CD4-positive, alpha-beta T cell treated with Interleukin-6 at 100 ng/mL for 8 hours (primary cell): ENCODE results near the gene BLM.
"Not testable (repeated sequence)": the region's sequence is repeated elsewhere in the genome, so short reads cannot be mapped to it uniquely, and the experiment has no call there.

Experiments used
- DNase-seq: peaks from one replicate; pipeline ENCODE4 v3.0.0-alpha.2; 2020; ENCODE audit warnings: mixed read lengths, low spot score

Gene BLM

GRCh38 chr15:90822204-90822955 is 105.2 kb downstream of the BLM start:
- no peak for DNase-seq

DNA sequence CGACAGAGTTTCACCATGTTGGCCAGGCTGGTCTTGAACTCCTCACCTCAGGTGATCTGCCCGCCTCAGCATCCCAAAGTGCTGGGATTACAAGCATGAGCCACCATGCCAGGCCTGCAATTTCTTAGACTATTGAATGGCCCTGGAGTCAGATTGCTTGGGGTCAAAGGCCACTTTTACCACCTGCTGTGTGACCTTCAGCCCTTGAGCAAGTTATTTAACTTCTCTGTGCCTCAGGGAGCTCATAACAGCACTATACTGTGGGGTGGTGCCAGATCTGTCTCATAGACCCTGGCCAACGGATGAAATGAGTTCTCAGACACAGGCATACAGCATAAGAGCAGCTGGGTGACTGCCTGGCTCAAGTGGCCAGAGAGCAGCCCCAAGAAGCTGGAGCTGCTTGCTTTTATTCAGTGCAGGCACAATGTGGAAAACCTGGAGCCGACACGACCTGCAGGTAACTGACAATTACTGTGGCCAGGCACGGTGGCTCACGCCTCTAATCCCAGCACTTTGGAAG is 106.4 kb downstream of the BLM start:
- DNase-seq, result no peak

- not testable (repeated sequence) for DNase-seq
Measured at GRCh38 chr15:90825115-90825899, 108.2 kb downstream of the BLM start.

DNA sequence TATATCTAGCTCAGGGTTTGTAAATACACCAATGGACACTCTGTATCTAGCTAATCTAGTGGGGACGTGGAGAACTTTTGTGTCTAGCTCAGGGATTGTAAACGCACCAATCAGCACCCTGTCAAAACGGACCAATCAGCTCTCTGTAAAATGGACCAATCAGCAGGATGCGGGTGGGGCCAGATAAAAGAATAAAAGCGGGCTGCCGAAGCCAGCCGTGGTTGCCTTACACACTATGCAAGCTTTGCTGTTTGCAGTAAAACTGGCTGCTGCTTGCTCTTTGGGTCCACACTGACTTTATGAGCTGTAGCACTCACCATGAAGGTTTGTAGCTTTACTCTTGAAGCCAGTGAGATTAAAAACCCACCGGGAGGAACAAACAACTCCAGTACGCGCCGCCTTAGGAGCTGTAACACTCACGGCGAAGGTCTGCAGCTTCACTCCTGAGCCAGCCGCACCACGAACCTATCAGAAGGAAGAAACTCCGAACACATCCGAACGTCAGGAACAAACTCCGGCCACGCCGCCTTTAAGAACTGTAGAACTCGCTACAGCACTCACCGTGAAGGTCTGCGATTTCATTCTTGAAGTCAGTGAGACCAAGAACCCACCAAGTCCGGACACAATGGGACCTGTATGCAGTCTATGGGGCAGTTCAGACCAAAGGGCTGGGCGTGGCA is 109.2 kb downstream of the BLM start:
- not testable (repeated sequence) for DNase-seq

DNA sequence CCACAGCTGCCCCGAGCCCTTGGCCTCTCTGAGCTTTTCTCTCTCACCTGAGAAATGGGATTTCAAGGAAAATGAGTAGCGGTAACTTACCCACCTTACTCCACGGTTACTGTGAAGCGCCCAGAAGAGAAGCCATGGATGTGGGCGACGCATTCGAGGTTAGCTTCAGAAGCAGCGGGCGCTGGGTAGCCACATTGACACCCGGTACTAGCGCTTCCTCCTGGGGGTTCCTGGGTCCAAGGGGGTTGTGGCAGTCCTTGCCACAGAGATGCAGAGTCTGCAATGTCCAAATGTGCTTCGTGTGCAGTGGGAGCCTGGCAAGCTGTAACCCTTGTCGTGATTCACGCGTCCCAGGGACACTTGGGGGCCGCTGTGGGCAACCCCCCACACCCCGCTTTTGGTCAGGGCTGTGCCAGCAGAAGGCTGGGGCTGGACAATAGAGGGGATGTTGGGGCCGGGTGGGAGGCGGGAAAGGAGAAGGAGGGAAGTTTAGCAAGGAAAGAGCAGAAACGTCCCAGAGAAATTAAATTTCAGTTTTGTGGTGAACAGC is 109.8 kb downstream of the BLM start:
- DNase-seq, result no peak

GRCh38 chr15:90828111-90828510 is 111.0 kb downstream of the BLM start:
- DNase-seq, result no peak

GRCh38 chr15:90829126-90829525 is 112.0 kb downstream of the BLM start:
- DNase-seq, result no peak

DNA sequence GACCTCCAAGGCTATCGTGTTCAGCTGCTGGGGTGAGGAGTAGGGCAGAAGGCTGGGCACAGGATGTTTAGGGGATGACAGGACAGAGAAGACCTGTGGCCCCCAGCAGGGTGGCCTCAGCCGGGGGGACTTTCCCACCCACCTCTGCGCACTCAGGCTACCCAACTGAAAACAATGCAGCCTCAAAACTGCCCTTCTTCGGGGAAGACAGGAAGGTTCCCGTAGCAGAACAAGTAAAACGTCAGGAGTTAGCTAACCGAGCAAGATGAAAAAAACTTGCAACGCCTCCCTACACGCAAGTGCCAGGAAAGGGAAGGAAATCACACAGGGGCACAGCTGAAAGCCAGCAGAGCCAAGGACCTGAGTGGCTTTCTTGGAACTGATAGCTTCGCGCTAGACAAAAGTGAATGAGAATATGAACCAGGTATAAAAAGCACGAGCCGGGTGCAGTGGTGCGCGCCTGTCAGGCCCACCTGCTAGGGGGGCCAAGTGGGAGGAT is 112.8 kb downstream of the BLM start:
- peak; percentile 29 for DNase-seq

- no peak for DNase-seq
Measured at GRCh38 chr15:90834626-90835025, 117.5 kb downstream of the BLM start.

DNA sequence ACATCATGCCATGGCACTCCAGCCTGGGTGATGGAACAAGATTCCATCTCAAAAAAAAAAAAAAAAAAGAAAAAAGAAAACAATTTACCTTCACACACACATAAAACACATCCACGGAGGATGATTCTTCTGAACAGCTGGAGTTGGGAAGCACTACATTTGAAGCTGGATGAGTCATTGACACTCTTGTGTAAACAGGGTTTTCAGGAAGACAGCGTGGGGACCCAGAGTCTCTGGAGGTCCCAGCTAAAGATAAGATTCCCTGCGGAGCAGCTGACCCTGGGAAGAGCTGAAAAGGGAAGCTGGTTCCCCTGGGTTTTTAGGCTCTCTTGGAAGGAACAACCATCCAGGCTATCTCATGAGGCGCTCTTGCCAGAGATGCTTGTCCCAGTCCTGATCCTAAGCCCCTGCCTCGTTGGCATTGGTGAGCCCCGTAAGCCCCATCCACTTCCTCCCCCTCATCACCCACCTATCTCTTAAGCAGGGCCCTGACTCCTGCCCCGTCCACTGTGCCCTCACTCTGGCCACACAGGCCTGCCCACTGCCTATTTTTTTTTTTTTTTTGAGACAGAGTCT is 119.2 kb downstream of the BLM start:
- DNase-seq, result no peak

DNA sequence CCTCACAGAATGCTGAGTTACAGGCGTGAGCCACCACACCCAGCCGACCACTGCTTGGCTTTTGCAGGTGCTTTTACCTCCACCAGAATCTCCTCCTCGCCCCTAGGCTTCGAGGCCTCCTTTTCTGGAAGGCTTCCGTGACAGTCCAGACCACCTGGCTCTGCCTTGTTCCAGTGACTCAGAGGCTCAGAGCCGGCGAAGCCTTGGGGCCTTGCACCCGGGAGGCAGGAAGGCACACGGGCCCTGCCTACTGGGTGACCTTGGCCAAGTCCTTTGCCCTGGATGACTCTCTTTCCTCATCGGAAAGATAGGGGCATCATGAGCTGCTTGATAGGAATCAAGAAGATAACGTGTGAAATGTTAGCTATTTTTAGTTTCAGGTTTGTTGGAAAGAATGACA is 119.9 kb downstream of the BLM start:
- no peak for DNase-seq

GRCh38 chr15:90838139-90838538 is 121.0 kb downstream of the BLM start:
- peak; percentile 74 for DNase-seq

GRCh38 chr15:90838544-90838943 is 121.4 kb downstream of the BLM start:
- no peak for DNase-seq

DNA sequence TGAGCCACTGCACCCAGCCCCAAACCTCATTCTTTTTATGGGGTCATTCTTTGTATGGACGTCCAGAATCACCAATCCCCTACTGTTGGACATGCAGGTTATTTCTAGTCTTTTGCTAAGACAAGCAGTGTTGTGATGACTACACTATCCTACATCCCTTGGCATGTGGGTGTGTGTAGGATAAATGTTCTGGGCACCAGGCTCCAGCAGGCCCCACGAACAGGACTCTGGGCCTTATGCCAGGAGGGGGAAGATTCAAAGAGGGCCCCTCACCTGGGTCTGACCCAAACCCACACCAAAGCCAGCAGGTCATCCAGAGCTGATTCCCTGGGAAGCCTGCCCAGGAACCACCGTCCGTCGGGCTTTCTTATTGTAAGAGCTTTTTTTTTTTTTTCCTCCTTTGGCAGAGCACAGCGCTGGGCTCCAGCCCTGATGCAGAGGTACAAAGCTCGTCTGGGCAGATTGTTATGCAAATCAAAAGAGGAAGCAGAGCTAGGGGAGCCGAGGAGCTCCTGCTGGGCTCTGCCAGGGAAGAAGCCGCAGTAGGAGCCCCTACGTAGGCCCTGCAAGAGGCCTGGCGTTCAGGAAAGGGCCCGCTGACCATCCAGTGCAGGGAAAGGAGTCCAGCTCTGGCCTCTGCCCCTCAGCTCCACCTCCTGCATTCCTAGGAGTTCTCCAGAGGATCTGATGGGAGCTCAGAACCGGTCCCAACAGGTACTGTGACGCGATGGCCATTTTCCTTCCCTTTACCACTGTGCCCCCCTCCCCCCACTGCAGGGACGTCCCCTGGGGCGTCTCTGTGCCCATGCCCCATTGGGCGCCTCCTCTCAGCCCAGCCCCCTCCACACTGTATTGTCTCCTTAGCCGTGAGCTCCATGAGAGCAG is 122.3 kb downstream of the BLM start:
- no peak for DNase-seq

DNA sequence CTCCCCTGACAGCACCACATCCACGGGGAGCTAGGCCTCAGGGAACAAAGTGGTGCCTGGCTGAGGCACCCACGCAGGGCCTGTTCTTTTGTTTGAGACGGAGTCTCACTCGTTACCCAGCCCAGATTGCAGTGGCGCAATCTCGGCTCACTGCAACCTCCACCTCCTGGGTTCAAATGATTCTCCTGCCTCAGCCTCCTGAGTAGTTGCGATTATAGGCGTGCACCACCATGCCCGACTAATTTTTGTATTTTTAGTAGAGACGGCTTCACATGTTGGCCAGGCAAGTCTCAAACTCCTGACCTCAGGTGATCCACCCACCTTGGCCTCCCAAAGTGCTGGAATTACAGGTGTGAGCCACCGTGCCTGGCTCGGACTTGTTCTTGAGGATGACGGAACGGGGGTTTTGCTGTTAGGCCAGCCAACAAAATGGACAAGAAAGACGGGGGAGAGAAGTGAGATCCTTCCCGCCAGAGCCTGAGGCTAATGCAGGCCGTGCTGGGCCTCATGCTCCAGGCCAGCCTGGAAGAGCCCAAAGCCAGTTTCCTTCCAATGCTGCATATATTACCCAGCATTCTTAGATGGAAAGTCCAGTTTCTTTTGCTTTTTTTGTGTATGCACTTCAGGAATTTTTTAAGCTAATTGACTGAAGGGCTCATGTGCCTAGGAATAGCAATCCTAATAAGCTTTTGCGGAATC is 123.2 kb downstream of the BLM start:
- no peak for DNase-seq

DNA sequence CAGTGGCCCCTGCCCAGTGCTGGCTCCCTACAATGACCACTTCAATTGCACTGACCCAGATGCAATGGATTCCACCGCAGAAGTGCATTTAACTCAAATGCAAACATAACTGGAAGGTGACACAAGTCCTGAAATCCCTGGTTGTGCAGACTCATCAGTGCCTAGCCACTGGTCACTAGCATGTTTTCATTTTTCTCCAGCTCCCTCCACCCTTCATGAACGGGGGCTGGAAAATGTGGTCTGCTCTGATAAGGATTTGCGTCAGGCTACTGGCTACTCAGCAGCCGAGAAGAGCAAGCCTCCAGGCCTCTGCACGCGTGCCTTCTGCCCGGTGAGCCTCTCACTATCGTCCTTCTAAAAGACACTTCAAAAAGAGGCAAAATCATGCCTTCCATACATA is 123.8 kb downstream of the BLM start:
- DNase-seq, result no peak

DNA sequence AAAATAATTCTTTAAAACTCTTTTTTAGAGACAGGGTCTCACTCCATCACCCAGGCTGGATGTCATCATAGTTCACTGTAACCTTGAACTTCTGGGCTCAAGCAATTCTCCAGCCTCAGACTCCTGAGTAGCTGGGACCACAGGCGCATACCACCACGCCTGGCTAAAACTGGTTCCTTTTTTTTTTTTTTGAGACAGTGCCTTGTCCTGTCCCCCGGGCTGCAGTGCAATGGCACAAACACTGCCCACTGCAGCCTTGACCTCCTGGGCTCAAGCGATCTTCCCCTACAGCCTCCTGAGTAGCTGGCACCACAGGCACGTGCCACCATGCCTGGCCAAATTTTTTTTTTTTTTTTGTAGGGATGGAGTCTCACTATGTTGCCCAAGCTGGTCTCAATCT is 127.5 kb downstream of the BLM start:
- no peak for DNase-seq

DNA sequence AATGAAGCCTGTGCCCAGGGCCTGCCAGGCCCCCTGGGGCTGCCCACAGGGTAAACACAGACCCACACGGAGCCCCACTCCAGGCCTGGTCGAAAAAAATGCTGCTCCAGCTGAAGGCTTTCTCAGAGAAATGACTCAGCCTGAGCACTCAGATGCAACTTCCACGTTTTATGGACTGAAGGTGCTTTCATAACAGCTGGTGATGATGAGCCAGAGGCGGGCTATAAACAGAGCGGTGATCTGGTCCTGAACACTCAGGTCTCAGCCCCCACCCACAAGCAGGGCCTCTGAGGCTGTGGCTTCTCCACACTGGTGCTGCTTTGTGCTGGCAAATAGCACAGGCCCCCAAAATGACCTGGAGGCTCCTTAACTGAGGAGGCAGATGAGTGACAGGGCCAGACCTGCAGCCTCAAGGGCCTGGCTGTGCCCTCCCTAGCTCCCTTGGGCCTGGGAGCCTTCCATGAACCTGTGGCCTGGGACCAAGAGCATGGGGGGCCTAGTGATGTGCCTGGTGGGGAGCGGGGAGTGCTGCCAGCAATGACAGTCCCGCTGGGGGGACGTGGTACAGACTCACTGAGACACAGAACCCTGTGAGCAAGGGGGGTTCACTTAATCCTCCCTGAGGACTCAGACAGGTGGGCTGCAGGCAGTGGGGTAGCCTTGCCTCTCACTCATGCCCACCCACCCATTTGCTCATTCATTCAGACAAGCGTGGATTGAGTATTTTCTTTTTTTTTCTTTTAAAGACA is 128.2 kb downstream of the BLM start:
- no peak for DNase-seq

- not testable (repeated sequence) for DNase-seq
Measured at GRCh38 chr15:90849424-90849823, 132.3 kb downstream of the BLM start.
